ENCODE measurements around the gene PLCH2.

- TF ChIP-seq RAD21 (IDR thresholded peaks at IDR 0.05; ENCODE audit: low read depth) (no peak), MAX (IDR thresholded peaks at IDR 0.05) (no peak), REST (IDR thresholded peaks at IDR 0.05; ENCODE audit: low read depth) (no peak), TAF1 (IDR thresholded peaks at IDR 0.05; ENCODE audit: low read depth) (no peak), NFIC (IDR thresholded peaks at IDR 0.05) (no peak), YY1 (IDR thresholded peaks at IDR 0.05; ENCODE audit: low read depth) (no peak), CEBPB (IDR thresholded peaks at IDR 0.05) (no peak), CREB1 (IDR thresholded peaks at IDR 0.05; ENCODE audit: low read depth) (no peak), TEAD4 (IDR thresholded peaks at IDR 0.05) (no peak), TCF12 (IDR thresholded peaks at IDR 0.05; ENCODE audit: low read depth) (no peak)
These were observed 20.7 kb downstream of the PLCH2 start for GRCh38 chr1:2496746-2497145.
